Pons (tissue), 1 donor: ENCODE measurements around the gene PLPP1.

Experiments used
- DNase-seq: peaks from one replicate; pipeline ENCODE4 v3.0.0-alpha.2; 2016; ENCODE audit warnings: low spot score

PLPP1 gene

GRCh38 chr5:55407059-55407684, 127.6 kb downstream of the PLPP1 start:
- DNase-seq, result peak; percentile 82

GRCh38 chr5:55406292-55406691, 128.5 kb downstream of the PLPP1 start:
- DNase-seq, result no peak

DNA sequence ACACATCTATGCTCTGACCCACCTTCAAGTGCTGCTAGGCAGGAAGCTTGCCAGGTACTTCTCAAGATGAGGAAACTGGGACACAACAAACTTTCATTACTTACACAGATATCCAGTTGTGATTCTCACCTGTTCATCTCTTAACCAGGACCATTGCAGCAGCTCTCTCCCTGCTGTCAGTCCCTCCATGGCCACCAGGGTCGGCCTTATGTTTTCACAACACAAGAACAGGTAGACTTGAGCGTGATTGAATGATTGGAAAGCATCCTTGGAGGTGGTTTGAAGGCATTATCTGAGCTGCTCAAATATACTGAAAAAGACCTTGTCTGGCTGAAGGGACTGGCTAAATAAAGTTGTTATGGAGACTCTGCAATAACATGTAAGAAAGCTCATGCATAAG, 132.6 kb downstream of the PLPP1 start:
- no peak for DNase-seq

DNA sequence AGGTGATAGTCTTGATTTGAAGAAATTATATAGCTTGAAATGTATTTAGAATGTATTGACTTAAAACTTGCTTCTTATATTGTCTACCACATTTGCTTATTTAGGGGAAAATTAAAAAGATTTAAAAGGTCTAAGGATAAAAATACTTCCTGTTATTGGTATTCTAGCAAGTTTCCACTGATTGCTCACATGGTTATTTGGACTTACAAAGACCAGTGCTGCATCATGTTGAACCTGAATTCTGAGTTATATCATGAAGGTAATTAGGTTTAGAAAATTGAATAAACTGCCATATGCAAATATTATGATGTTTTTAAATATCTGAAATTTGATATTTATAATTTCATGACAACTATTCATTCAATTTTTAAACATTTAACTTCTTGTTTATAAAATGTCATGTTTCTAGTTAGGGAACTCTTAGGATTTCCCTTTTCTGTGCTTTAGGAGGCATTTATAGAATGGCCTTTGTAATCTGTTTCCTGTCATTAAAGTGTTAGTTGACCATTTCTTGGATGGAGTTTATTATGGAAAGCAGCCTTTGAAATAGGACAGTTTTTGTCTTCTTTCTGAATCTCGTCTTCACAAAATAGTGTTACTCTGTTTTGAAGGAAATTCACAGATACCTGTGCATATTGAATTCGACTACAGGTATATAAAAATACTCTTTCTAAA, 141.1 kb downstream of the PLPP1 start:
- no peak for DNase-seq

DNA sequence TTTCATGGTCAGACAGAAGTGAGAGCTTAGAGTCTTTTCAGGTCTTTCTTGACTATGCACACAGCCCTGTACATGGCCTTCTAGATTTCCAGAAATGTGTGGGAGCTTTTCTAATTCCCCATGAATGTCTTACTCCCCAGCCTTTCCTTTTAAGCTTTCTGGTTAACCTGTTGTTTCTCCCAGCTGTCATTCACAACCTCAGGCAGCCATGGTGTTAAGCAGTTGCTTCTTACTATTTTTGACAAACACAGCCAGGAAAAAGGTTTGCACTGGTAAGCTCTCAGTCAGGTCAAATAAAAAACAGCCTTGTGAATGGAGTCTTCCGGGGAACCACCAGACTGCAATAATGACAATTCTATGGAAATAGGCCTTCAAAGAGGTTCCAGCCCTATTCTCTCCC, 142.1 kb downstream of the PLPP1 start:
- DNase-seq, result no peak

GRCh38 chr5:55391707-55392106, 143.1 kb downstream of the PLPP1 start:
- DNase-seq, result no peak

DNA sequence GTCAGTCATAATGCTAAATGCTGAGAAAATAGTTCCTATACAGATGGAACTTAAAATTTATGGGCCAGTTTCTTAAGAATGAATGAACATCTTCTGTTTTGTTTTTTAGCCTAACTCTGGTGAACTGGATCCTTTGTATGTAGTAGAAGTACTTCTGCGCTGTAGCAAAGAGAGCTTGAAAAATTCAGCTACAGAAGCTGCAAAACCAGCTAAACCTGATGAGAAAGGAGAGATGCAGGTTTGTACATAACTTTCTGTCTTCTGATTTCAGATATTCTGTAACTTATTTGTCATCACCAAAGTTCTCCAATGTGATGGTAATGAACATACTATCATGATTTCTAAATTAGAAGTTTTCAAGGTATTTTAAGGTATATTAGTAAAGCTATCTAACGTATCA, 146.9 kb downstream of the PLPP1 start:
- no peak for DNase-seq

GRCh38 chr5:55386356-55386755, 148.4 kb downstream of the PLPP1 start:
- no peak for DNase-seq

- DNase-seq, result no peak
Observed at GRCh38 chr5:55385846-55386245, 148.9 kb downstream of the PLPP1 start.

DNA sequence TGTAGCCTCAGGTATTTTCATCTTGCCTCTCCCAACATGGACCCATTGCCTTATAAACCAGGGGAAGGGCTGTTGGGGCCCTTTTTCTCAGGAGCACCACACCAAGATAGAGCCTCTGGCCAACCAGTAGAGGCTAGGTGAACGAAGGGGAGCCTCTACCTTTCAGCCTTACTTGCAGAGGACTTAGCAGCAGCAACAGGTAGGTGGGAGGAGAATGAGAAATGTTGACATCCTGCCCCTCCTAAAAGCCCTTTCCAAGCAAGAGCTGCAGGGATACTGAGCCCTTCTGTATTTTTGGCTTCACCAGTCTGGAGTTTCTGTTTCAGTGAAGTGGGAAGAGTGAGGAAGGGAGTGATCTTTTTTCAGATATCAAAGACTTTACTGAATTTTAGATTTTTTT, 149.5 kb downstream of the PLPP1 start:
- DNase-seq, result no peak

DNA sequence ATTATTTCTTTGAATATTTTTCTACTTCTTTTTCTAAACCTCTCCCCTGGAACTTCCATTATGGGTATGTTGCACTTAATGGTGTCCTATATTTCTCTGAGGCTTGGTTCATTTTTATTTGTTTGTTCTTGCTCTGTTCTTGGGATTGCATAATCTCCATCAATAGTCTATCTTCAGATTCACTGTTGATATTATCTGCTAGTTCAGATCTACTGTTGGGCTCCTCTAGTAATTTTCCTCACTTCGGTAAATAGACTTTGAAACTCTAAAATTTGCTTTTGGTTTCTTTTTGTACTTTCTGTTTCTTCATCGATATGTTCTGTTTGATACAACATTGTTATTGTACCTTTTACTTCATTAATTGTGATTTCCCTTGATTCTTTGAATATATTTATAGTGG, 150.7 kb downstream of the PLPP1 start:
- no peak for DNase-seq

- DNase-seq, result no peak
Observed at GRCh38 chr5:55383254-55383653, 151.5 kb downstream of the PLPP1 start.

DNA sequence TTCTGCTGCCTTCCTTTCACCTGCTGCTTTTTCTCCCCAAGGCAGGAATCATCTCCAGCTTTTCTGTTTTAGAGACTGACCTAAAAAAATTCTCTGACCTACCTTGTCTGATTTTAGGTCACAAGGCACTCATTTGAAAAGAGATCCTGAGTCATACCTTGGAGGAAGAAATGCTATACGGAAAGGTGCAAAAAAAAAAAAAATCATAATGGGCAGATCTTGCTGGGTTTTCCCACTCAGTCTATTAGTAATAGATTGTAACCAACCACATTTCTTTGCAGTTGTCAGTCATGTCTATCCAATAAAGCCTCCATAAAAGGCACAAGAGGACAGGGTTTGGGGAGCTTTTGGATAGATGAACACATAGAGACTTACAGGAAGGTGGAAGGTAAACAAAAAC, 157.0 kb downstream of the PLPP1 start:
- DNase-seq, result no peak
